GM18861 (cell line): ENCODE data around the gene CFAP97.
"Not testable (repeated sequence)": the region's sequence is repeated elsewhere in the genome, so short reads cannot be mapped to it uniquely, and the experiment has no call there.

Experiments used
- ATAC-seq: cut with Tn5 transposase; IDR thresholded peaks from one replicate; pipeline ENCODE4 v1.9.1; 2021; ENCODE audit not compliant: unreplicated experiment

Gene CFAP97

GRCh38 chr4:185201977-185202962, 1.5 kb downstream of the CFAP97 start:
- ATAC-seq = no peak

GRCh38 chr4:185198189-185198588, 5.6 kb downstream of the CFAP97 start:
- ATAC-seq = not testable (repeated sequence)

DNA sequence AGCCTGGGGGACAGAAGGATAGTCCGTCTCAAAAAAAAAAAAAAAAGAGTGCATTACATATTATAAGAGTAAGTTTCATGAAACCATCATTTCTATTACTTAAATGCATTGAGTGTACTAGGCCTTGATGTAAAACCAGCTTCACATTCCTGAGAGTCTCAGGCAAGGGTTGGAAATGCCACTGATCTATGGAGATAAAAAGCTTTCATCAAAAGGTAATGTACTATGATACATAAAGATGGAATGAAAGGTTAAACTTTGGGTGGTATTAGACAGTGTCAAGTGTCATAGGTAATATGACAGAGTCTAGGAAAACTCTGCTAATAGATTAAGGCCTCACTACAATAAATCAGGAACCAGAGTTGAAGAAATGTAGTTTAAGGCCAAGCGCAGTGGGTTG, 7.4 kb downstream of the CFAP97 start:
- ATAC-seq = no peak

DNA sequence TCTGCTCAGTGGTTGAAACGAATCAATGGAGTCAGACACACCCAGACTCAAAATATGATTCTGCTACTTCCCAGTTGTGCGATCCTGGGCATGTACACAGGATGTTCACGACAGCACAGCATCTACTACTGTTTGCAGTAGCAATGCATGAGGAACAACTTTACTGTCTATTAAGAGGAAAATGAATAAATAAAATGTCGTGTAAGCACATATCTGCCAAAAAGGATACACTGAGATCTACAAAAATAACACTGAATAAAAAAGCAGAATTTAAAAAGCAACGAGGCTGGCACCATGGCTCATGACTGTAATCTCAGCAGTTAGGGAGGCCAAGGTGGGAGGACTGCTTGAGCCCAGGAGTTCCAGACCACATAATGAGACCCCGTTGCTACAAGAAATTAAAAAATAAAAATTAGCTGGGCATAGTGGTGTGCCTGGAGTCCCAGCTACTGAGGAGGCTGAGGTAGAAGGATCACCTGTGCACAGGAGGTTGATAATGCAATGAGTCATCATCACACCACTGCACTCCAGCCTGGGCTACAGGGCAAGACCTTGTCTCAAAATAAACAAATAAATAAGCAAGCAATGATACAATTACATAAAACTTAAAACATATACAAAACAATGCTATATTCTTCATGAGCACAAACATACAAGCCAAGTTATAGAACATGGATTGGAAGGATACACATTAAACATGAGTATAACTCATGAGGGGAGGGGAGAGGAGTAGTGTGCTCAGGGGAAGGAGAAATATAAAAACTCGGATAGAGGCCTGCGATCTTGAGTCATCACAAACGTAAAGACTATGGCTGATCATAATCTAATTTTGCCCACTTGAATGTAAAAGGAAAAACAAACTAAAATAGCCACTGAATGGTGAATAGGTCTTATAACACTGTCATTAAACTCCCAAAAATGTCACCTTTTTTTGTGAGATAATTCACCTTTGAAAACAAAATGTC, 8.6 kb downstream of the CFAP97 start:
- no peak for ATAC-seq

- ATAC-seq = peak; percentile 87
Observed at GRCh38 chr4:185192059-185192458, 11.7 kb downstream of the CFAP97 start.

DNA sequence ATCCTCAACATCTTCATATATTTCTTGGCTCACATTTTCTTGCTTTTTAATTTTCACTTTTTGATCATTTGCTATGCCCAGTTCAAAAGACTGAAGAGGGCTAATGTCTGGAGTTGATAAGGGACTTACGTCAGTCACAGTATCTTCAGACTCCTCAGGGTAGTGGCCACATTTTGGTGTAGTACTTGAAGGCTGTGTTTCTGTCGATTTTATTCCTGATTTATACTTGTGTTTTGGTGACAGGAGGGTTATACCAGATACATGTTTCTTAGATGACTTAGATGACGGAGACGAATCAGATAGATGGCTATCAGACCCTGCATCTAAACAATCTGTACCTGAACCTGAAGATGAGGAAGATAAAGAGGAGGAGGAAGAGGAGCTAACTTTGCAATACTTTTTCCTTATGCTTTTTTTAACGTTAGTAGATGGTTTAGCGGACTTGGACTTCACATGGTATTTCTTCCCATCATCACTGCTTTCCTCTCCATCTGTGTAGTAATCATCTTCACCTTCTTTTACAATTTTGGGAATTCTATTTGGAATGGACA, 13.4 kb downstream of the CFAP97 start:
- no peak for ATAC-seq

DNA sequence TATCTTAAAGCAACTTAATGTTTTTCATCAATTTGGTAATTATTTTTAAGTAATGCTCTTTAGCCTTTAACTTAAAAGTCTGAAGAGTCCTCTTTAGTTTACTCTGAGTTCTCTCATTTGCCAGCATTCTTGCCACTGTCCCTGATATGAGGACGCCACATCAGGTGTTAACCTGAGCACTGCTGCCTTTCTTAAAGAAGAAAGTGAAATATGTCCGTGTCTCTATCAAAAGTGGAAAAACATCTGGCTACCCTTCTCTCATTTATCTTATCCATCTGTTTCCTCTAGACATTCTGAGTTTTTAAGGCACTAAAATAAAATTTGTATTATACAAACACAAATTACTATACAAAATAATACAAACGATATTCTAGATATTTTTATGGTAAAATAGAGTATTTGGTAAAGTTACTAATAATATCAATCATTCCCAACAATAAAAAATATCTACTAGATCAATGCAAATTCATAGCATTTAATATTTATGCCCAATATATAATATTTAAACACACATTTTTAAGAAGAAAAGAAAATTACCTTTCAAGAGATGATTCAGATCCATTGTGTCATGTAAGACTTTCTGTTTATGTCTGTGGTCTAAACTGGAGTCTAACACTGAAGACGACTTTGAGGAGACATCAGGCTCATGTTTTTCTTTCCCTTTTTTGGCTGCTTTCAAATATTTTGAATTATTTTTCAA, 14.0 kb downstream of the CFAP97 start:
- ATAC-seq = no peak

DNA sequence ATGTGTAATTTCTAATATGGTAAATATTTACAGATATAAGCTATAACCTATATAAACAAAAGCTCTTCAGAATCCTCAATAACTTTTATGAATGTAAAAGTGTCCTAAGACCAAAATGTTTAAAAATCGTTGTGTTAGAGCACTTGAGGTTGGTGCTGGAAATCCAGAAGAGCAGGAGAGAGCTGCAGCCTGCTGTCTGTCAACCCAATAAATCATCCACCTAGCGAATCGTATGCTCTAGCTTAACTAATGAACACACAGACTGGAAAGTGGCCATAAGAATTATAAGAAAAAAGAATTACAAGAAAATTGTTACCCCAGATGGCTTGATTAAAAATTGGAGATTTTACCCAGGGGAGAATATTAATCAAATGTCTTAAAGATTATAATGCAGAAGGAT, 17.0 kb downstream of the CFAP97 start:
- no peak for ATAC-seq

GRCh38 chr4:185183622-185184281, 20.0 kb downstream of the CFAP97 start:
- peak; percentile 48 for ATAC-seq

GRCh38 chr4:185182239-185182638, 21.6 kb downstream of the CFAP97 start:
- no peak for ATAC-seq

DNA sequence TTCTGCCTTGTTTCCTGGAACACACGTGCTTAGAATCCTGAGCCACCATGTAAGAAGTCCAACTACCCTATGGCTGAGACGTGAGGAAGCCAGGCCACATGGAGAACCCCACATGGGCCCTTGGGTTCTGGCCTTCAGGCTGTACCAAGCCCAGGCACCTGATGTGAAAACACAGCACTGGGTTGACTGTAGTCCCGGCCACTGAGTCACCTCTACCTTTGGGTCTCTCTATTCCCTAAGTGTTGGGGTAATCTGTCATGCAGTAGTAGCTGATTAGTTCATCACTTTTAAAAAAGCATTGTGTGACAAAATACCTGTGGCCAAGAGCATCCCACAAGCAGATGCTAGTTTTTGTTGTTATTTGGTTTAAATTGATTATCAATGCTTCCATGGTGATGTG, 24.3 kb downstream of the CFAP97 start:
- no peak for ATAC-seq

DNA sequence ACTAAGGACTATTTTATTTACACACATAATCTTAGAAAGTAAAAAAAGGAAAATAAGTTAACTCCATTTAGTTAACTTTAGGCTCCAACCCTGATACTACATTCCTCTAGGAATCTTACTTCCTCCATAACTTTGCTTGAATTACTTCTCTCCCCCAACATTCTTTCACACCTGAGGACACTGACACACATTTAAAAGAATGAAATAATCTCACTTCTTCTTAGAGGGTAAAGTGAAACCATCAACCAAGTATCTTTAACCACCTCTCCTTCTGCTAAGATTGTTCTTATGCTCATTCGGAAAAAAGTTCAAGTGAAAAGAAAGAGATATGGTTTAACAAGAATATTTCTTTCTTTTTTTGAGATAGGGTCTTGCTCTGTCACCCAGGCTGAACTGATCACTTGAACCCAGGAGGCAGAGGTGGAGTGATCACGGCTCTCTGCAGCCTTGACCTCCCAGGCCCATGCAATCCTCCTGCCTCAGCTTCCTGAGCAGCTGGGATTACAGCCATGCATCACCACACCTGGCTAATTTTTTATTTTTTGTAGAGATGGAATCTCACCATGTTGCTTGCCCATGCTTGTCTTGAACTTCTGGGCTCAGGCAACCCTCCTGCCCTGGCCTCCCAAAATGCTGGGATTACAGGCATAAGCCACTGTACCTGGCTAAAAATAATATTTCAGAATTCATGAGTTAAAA, 32.3 kb downstream of the CFAP97 start:
- ATAC-seq = peak; percentile 87

DNA sequence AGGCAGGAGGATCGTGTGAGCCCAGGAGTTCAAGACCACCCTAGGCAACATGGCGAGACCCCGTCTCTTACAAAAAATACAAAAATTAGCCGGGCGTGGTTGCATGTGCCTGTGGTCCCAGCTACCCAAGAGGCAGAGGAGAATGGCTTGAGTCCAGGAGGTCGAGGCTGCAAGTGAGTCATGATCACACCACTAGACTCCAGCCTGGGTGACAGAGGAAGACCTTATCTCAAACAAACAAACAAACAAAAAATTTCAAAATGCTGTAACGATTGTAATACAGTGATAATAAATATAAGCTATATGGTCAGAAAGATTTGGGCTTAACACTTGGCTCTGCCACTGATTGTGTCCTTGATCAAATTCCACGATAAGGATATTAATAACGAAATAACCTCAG, 36.6 kb downstream of the CFAP97 start:
- no peak for ATAC-seq

- ATAC-seq = peak; percentile 92
Observed at GRCh38 chr4:185165605-185166063, 38.2 kb downstream of the CFAP97 start.

- no peak for ATAC-seq
Observed at GRCh38 chr4:185151296-185151695, 52.5 kb downstream of the CFAP97 start.

DNA sequence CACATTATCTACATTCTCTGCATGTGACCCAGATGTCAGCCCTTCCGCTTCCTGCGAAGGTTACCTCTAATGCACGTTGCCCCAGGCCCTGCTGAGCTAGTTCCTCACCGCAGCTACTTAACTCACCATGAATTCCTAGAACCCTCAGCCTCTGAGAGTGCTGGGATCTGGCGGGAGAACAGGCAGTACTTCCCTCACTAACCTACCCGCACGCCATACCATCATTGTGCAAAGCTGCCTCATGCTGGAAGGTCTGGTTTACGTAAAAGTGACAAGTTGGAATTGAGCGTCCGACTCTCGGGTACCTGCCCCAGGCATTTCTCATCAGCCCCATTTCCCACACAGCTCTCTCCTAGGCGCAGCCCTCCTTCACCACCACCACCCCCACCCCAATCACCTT, 54.4 kb downstream of the CFAP97 start:
- ATAC-seq = no peak

- no peak for ATAC-seq
Observed at GRCh38 chr4:185145572-185145971, 58.2 kb downstream of the CFAP97 start.

DNA sequence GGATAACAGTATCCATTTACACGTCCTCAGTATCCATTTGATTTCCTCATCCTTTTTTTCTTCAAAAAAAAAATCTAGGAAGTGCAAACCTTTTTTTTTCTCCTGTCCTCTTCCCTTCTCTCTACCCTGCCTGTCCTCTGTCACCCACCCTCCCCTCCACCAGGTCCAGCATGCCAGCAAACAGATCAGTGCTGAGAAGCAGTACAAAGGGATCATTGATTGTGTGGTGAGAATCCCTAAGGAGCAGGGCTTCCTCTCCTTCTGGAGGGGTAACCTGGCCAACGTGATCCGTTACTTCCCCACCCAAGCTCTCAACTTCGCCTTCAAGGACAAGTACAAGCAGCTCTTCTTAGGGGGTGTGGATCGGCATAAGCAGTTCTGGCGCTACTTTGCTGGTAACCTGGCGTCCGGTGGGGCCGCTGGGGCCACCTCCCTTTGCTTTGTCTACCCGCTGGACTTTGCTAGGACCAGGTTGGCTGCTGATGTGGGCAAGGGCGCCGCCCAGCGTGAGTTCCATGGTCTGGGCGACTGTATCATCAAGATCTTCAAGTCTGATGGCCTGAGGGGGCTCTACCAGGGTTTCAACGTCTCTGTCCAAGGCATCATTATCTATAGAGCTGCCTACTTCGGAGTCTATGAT, 59.1 kb downstream of the CFAP97 start:
- ATAC-seq = no peak

- peak; percentile 9 for ATAC-seq
Observed at GRCh38 chr4:185143601-185143969, 60.2 kb downstream of the CFAP97 start.
